ENCODE results near the gene RTEL1. TPM values are rescaled to one million over a fixed set of nuclear protein-coding genes. Genes with fewer than 3 reads are reported as not detected.

Gene RTEL1
- total RNA-seq, 1 donor from 2014 or later: 17.7 TPM

DNA sequence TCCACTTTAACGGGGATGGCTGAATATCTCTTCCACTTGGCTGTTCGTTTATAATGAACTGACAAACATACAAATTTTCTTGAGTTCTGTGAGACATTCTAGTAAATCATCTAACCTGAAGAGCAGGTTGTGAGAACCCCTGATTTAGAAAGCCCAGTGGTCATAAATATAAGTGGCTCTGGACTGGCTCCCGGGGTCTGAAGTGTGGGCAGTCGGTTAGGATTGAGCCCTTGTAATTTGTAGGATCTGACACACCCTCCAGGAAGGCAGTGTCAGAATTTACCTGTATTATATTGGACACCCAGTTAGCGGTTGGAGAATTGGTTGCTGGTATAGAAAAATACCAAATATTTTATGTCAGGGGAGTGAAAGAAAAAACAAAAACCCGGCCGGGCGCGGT is 24.4 kb upstream of the RTEL1 start:
- Histone ChIP-seq H3K27me3 (no peaks in the 10 kb centered on the region), H3K9me3 (no peaks in the 10 kb centered on the region), H3K4me3 (no peak overlapping the region), H3K36me3 (no peaks in the 10 kb centered on the region), H3K4me1 (peaks cover 5% of the 10 kb centered on the region), H3K27ac (no peak overlapping the region)
- TF ChIP-seq POLR2A (IDR thresholded peaks at IDR 0.05): no peak
- TF ChIP-seq, protein P1, sequence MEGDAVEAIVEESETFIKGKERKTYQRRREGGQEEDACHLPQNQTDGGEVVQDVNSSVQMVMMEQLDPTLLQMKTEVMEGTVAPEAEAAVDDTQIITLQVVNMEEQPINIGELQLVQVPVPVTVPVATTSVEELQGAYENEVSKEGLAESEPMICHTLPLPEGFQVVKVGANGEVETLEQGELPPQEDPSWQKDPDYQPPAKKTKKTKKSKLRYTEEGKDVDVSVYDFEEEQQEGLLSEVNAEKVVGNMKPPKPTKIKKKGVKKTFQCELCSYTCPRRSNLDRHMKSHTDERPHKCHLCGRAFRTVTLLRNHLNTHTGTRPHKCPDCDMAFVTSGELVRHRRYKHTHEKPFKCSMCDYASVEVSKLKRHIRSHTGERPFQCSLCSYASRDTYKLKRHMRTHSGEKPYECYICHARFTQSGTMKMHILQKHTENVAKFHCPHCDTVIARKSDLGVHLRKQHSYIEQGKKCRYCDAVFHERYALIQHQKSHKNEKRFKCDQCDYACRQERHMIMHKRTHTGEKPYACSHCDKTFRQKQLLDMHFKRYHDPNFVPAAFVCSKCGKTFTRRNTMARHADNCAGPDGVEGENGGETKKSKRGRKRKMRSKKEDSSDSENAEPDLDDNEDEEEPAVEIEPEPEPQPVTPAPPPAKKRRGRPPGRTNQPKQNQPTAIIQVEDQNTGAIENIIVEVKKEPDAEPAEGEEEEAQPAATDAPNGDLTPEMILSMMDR (IDR thresholded peaks at IDR 0.05): no peak
- no peak for TF ChIP-seq POLR2AphosphoS5 (IDR thresholded peaks at IDR 0.05; ENCODE audit: insufficient read depth in 1 of 2, low read depth in 1 of 2)
- DNase-seq (ENCODE audit: extremely low spot score in 2 of 2): no peak
- intact Hi-C loops (cut with DNase I): no loop called here

DNA sequence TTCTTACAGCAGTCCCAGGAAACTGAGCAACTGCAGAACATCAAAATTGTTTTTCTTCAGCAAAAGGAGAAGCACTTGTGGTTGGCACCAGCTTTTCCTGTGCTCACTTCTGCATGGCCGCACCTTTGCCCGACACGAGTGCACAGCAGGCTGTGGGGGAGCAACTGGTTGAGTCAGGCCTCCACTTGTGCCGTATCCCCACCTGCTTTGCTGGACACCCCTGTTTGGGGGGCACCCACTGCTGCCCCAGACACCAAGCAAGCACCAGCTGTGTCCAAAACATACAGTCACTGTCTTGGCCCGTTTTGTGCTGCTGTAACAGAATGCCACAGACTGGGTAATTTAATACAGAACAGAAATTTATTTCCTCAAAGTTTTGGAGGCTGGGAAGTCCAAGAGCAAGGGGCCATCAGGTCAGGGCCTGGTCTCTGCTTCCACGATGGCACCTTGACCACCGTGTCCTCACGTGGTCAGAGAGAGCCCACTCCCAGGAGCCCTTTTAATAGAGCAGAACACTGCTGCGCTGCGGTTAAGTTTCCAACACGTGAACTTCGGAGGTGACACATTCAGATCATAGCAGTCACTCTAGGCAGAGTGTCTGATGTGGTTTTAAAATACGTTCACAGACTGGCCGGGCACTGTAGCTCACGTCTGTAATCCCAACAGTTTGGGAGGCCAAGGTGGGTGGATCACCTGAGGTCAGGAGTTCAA is 22.5 kb upstream of the RTEL1 start:
- H3K4me1 ChIP-seq: peaks cover 8% of the 10 kb centered on the region
- DNase-seq (ENCODE audit: extremely low spot score in 2 of 2): no peak
- no peaks in the 10 kb centered on the region for H3K9me3 ChIP-seq
- TF ChIP-seq, protein P1 (IDR thresholded peaks at IDR 0.05): no peak
- peak in 1 of 2 donors; percentile 39 for TF ChIP-seq POLR2AphosphoS5 (IDR thresholded peaks at IDR 0.05; ENCODE audit: insufficient read depth in 1 of 2, low read depth in 1 of 2)
- no peak overlapping the region for H3K27ac ChIP-seq
- no peaks in the 10 kb centered on the region for H3K36me3 ChIP-seq
- H3K27me3 ChIP-seq: no peaks in the 10 kb centered on the region
- H3K4me3 ChIP-seq: no peak overlapping the region
- intact Hi-C loops (cut with DNase I): no loop called here

DNA sequence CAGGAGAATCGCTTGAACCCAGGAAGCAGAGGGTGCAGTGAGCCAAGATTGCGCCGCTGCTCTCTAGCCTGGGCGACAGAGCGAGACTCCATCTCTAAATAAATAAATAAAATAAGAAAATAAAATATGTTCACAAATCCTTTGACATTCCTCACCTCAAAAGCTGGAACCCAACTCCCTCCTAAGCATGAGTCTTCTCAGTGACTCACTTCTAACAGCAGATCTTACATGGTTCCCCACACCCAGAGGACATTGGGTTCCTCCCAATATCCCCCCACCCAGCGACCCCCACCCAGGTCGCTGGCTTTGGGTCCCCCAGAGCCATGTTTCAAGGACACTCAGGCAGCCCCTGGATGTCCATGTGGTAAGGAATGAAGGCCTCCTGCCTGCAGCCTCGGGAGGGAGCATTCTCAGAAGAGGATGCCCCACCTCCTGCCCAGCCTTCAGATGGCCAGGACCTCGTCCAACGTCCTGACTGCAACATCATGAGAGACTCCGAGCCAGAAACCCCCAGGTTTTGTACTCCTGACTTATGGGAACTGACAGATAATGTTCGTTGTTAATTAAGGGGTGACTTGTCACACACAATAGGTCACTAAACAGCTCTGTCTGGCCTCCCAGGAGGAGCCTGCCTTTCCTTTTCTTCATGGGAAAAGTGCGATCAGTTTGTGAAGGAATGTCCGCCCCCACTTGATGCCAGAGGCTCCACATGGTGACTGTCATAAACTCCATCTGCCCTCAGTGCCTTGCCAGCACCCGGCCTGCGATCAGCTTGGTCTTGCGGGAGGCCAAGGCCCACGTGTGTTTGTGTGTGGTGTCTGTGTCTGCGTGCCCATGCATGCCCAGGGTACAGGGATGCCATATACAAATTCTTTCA is 21.1 kb upstream of the RTEL1 start:
- Histone ChIP-seq H3K27me3 (no peaks in the 10 kb centered on the region), H3K27ac (no peak overlapping the region), H3K4me3 (no peak overlapping the region), H3K4me1 (peaks cover 8% of the 10 kb centered on the region), H3K9me3 (no peaks in the 10 kb centered on the region), H3K36me3 (no peaks in the 10 kb centered on the region)
- no peak for DNase-seq (ENCODE audit: extremely low spot score in 2 of 2)
- TF ChIP-seq POLR2A (IDR thresholded peaks at IDR 0.05) (no peak), POLR2AphosphoS5 (IDR thresholded peaks at IDR 0.05; ENCODE audit: insufficient read depth in 1 of 2, low read depth in 1 of 2) (no peak)
- TF ChIP-seq, protein P1 (IDR thresholded peaks at IDR 0.05): no peak
- intact Hi-C loops (cut with DNase I): no loop called here

- Histone ChIP-seq H3K27me3 (no peaks in the 10 kb centered on the region), H3K36me3 (no peaks in the 10 kb centered on the region), H3K9me3 (no peaks in the 10 kb centered on the region), H3K27ac (peak overlapping the region; percentile 33), H3K4me3 (peak overlapping the region in 1 of 2 donors; percentile 70), H3K4me1 (peaks cover 13% of the 10 kb centered on the region)
- DNase-seq (ENCODE audit: extremely low spot score in 2 of 2): no peak
- TF ChIP-seq, protein P1 (IDR thresholded peaks at IDR 0.05): no peak
- TF ChIP-seq POLR2AphosphoS5 (IDR thresholded peaks at IDR 0.05; ENCODE audit: insufficient read depth in 1 of 2, low read depth in 1 of 2): peak in 1 of 2 donors; percentile 45
- intact Hi-C loops (cut with DNase I): no loop called here
Observed at GRCh38 chr20:63639093-63639975, 18.8 kb upstream of the RTEL1 start.
